ENCODE data around the gene CCND1. TPM values are rescaled to one million over a fixed set of nuclear protein-coding genes. Genes with fewer than 3 reads are reported as not detected.

Gene CCND1
- total RNA-seq, 1 experiment from 2014 or later = 2,517 TPM

GRCh38 chr11:69651834-69652620, 11.1 kb downstream of the CCND1 start:
- TF ChIP-seq CTCF (conservative IDR thresholded peaks at IDR 0.05; ENCODE audit: low read depth, low read length) (no peak), EZH2 (IDR thresholded peaks at IDR 0.05; ENCODE audit: borderline replicate concordance, low read depth, low read length, poor library complexity, severe bottlenecking) (no peak)
- peak overlapping the region; percentile 99 for H3K27ac ChIP-seq (ENCODE audit: low read depth, low read length, poor library complexity, severe bottlenecking)
- POLR2A ChIA-PET (ENCODE audit: low non-redundant PET) = no interaction called here
- peak overlapping the region; percentile 8 for H3K4me3 ChIP-seq (ENCODE audit: low read depth, low read length, poor library complexity, severe bottlenecking)
- CTCF ChIA-PET = no interaction called here
- peaks cover 80% of the 10 kb centered on the region for H3K4me1 ChIP-seq (ENCODE audit: insufficient read depth, low read length, poor library complexity, severe bottlenecking)
- no peaks in the 10 kb centered on the region for H3K9me3 ChIP-seq (ENCODE audit: low read depth, low read length, poor library complexity, severe bottlenecking)
- DNase-seq (ENCODE audit: low spot score) = peak; percentile 63
- H3K27me3 ChIP-seq (replicated peaks; ENCODE audit: insufficient read depth, low read depth, low read length, poor library complexity) = no peaks in the 10 kb centered on the region
- H3K36me3 ChIP-seq (ENCODE audit: insufficient read depth, low read length, poor library complexity, severe bottlenecking) = peaks cover 78% of the 10 kb centered on the region
- intact Hi-C loops (cut with micrococcal nuclease; ENCODE audit: unreplicated experiment) = no loop called here
- BruUV-seq (replicated peaks) = no TSS peak

GRCh38 chr11:69652999-69653398, 12.0 kb downstream of the CCND1 start:
- TF ChIP-seq EZH2 (IDR thresholded peaks at IDR 0.05; ENCODE audit: borderline replicate concordance, low read depth, low read length, poor library complexity, severe bottlenecking) (no peak), CTCF (conservative IDR thresholded peaks at IDR 0.05; ENCODE audit: low read depth, low read length) (no peak)
- DNase-seq (ENCODE audit: low spot score) = peak; percentile 88
- Histone ChIP-seq H3K36me3 (ENCODE audit: insufficient read depth, low read length, poor library complexity, severe bottlenecking) (peaks cover 68% of the 10 kb centered on the region), H3K9me3 (ENCODE audit: low read depth, low read length, poor library complexity, severe bottlenecking) (no peaks in the 10 kb centered on the region), H3K4me1 (ENCODE audit: insufficient read depth, low read length, poor library complexity, severe bottlenecking) (peaks cover 74% of the 10 kb centered on the region), H3K4me3 (ENCODE audit: low read depth, low read length, poor library complexity, severe bottlenecking) (peak overlapping the region; percentile 10), H3K27me3 (replicated peaks; ENCODE audit: insufficient read depth, low read depth, low read length, poor library complexity) (no peaks in the 10 kb centered on the region), H3K27ac (ENCODE audit: low read depth, low read length, poor library complexity, severe bottlenecking) (peak overlapping the region; percentile 99)
- ChIA-PET POLR2A (ENCODE audit: low non-redundant PET) (interaction anchor here (0.7 to 0.8 kb wide), 2 partner anchors 452 to 465 kb away, joined by 4 to 6 read pairs; no protein-coding TSS in a partner anchor), CTCF (interaction anchor here (0.9 to 1.5 kb wide), 2 partner anchors 18 to 360 kb away, joined by 5 read pairs; no protein-coding TSS in a partner anchor)
- no TSS peak for BruUV-seq (replicated peaks)
- intact Hi-C loops (cut with micrococcal nuclease; ENCODE audit: unreplicated experiment) = no loop called here

- no peak; the same call in 1 of the 2 replicates for TF ChIP-seq CTCF (conservative IDR thresholded peaks at IDR 0.05; ENCODE audit: low read depth, low read length)
- no peak for TF ChIP-seq EZH2 (IDR thresholded peaks at IDR 0.05; ENCODE audit: borderline replicate concordance, low read depth, low read length, poor library complexity, severe bottlenecking)
These were observed 12.5 kb downstream of the CCND1 start for GRCh38 chr11:69653406-69653960.

More at GRCh38 chr11:69653406-69653960, 12.5 kb downstream of the CCND1 start:
- Histone ChIP-seq H3K27ac (ENCODE audit: low read depth, low read length, poor library complexity, severe bottlenecking) (peak overlapping the region; percentile 99), H3K4me3 (ENCODE audit: low read depth, low read length, poor library complexity, severe bottlenecking) (peak overlapping the region; percentile 10), H3K9me3 (ENCODE audit: low read depth, low read length, poor library complexity, severe bottlenecking) (no peaks in the 10 kb centered on the region), H3K4me1 (ENCODE audit: insufficient read depth, low read length, poor library complexity, severe bottlenecking) (peaks cover 73% of the 10 kb centered on the region), H3K27me3 (replicated peaks; ENCODE audit: insufficient read depth, low read depth, low read length, poor library complexity) (no peaks in the 10 kb centered on the region), H3K36me3 (ENCODE audit: insufficient read depth, low read length, poor library complexity, severe bottlenecking) (peaks cover 63% of the 10 kb centered on the region)
- peak; percentile 73 for DNase-seq (ENCODE audit: low spot score)
- intact Hi-C loops (cut with micrococcal nuclease; ENCODE audit: unreplicated experiment) = no loop called here
- ChIA-PET POLR2A (ENCODE audit: low non-redundant PET) (interaction anchor here (0.7 to 0.8 kb wide), 2 partner anchors 453 to 466 kb away, joined by 4 to 6 read pairs; no protein-coding TSS in a partner anchor), CTCF (interaction anchor here (0.9 to 1.5 kb wide), 2 partner anchors 17 to 361 kb away, joined by 5 read pairs; no protein-coding TSS in a partner anchor)
- no TSS peak for BruUV-seq (replicated peaks)

Measured in A673 (cell line).